ENCODE measurements around the gene IKBKE.

IKBKE gene

GRCh38 chr1:206455666-206456344 lies 14.5 kb upstream of the IKBKE start:
- peak; percentile 18 for DNase-seq

GRCh38 chr1:206456577-206457370 lies 13.5 kb upstream of the IKBKE start:
- peak; percentile 68 for DNase-seq

GRCh38 chr1:206457408-206458120 lies 12.7 kb upstream of the IKBKE start:
- no peak for DNase-seq

- no peak for DNase-seq
Observed at GRCh38 chr1:206459703-206460102, 10.6 kb upstream of the IKBKE start.

- no peak for DNase-seq
Observed at GRCh38 chr1:206460836-206461426, 9.3 kb upstream of the IKBKE start.

GRCh38 chr1:206461602-206462455 lies 8.4 kb upstream of the IKBKE start:
- peak; percentile 69 for DNase-seq

GRCh38 chr1:206463137-206463536 lies 7.1 kb upstream of the IKBKE start:
- DNase-seq = no peak

GRCh38 chr1:206463911-206464310 lies 6.4 kb upstream of the IKBKE start:
- DNase-seq = no peak

- DNase-seq = peak; percentile 78
Observed at GRCh38 chr1:206464456-206464964, 5.8 kb upstream of the IKBKE start.

GRCh38 chr1:206465951-206466350 lies 4.3 kb upstream of the IKBKE start:
- no peak for DNase-seq

- DNase-seq = no peak
Observed at GRCh38 chr1:206466840-206467649, 3.2 kb upstream of the IKBKE start.

- DNase-seq = peak; percentile 40
Observed at GRCh38 chr1:206467915-206468314, 2.4 kb upstream of the IKBKE start.

- DNase-seq = no peak
Observed at GRCh38 chr1:206468571-206468970, 1.7 kb upstream of the IKBKE start.

GRCh38 chr1:206469411-206469932 lies 804 bp upstream of the IKBKE start:
- no peak for DNase-seq

- DNase-seq = peak; percentile 64
Observed at GRCh38 chr1:206470692-206471414, 577 bp downstream of the IKBKE start.

GRCh38 chr1:206471415-206471801 lies 1.1 kb downstream of the IKBKE start:
- no peak for DNase-seq

GRCh38 chr1:206472024-206472423 lies 1.7 kb downstream of the IKBKE start:
- no peak for DNase-seq

- peak; percentile 77 for DNase-seq
Observed at GRCh38 chr1:206472454-206472853, 2.2 kb downstream of the IKBKE start.

GRCh38 chr1:206472886-206473285 lies 2.6 kb downstream of the IKBKE start:
- DNase-seq = no peak

- DNase-seq = no peak
Observed at GRCh38 chr1:206476058-206476457, 5.8 kb downstream of the IKBKE start.
